Endothelial cell (in vitro differentiated cells): ENCODE measurements around the gene ADAT2. TPM values are rescaled to one million over a fixed set of nuclear protein-coding genes. Genes with fewer than 3 reads are reported as not detected.

Source experiments
- DNase-seq: peaks from one replicate; pipeline ENCODE4 v3.0.0; 2021; ENCODE audit warnings: low spot score
- H3K27ac Mint-ChIP-seq: one replicate; pipeline ENCODE4 v1.8.0; 2021; ENCODE audit warnings: mixed read lengths, inconsistent platforms; ENCODE audit not compliant: unreplicated experiment
- H3K27me3 Mint-ChIP-seq: one replicate; pipeline ENCODE4 v1.8.0; 2021; ENCODE audit warnings: mild to moderate bottlenecking, moderate library complexity, mixed read lengths, inconsistent platforms; ENCODE audit not compliant: unreplicated experiment
- H3K36me3 Mint-ChIP-seq: one replicate; pipeline ENCODE4 v1.8.0; 2021; ENCODE audit warnings: mild to moderate bottlenecking, low read depth, mixed read lengths, inconsistent platforms; ENCODE audit not compliant: unreplicated experiment
- H3K4me1 Mint-ChIP-seq: one replicate; pipeline ENCODE4 v1.8.0; 2021; ENCODE audit warnings: mild to moderate bottlenecking, mixed read lengths, inconsistent platforms; ENCODE audit not compliant: unreplicated experiment
- H3K4me3 Mint-ChIP-seq: one replicate; pipeline ENCODE4 v1.8.0; 2021; ENCODE audit warnings: mild to moderate bottlenecking, mixed read lengths, inconsistent platforms; ENCODE audit not compliant: unreplicated experiment
- H3K9me3 Mint-ChIP-seq: one replicate; pipeline ENCODE4 v1.8.0; 2021; ENCODE audit warnings: mixed read lengths, inconsistent platforms; ENCODE audit not compliant: unreplicated experiment
- CTCF ChIP-seq: fragments of 200-600 bp; sonication (generic); IDR thresholded peaks from one replicate; pipeline ENCODE4 v1.5.0; 2021; ENCODE audit warnings: antibody characterized with exemption; ENCODE audit not compliant: unreplicated experiment
- total RNA-seq: library from RNA; stranded (reverse); fragmentation: NEBNext Ultra II Directional; extraction: Animal tissue kit (Norgen Biotek cat#: 25700); gene quantifications from one replicate; pipeline ENCODE4 v1.2.1, GENCODE V29; 2021; ENCODE audit not compliant: unreplicated experiment

ADAT2 gene
- total RNA-seq, 1 donor from 2014 or later, result 10.0 TPM

GRCh38 chr6:143441680-143442545 lies 8.6 kb downstream of the ADAT2 start:
- DNase-seq, result no peak
- H3K4me3 Mint-ChIP-seq, result no peak overlapping the region
- no peaks in the 10 kb centered on the region for H3K27me3 Mint-ChIP-seq
- no peaks in the 10 kb centered on the region for H3K9me3 Mint-ChIP-seq
- no peak overlapping the region for H3K27ac Mint-ChIP-seq
- TF ChIP-seq CTCF, result no peak
- no peaks in the 10 kb centered on the region for H3K4me1 Mint-ChIP-seq
- no peaks in the 10 kb centered on the region for H3K36me3 Mint-ChIP-seq

- no peaks in the 10 kb centered on the region for H3K9me3 Mint-ChIP-seq
- no peak for TF ChIP-seq CTCF
- H3K27ac Mint-ChIP-seq, result no peak overlapping the region
- no peak overlapping the region for H3K4me3 Mint-ChIP-seq
- no peaks in the 10 kb centered on the region for H3K4me1 Mint-ChIP-seq
- H3K36me3 Mint-ChIP-seq, result no peaks in the 10 kb centered on the region
- no peak for DNase-seq
- no peaks in the 10 kb centered on the region for H3K27me3 Mint-ChIP-seq
Observed at GRCh38 chr6:143441010-143441409, 9.5 kb downstream of the ADAT2 start.

- H3K9me3 Mint-ChIP-seq, result no peaks in the 10 kb centered on the region
- no peak overlapping the region for H3K4me3 Mint-ChIP-seq
- no peak for TF ChIP-seq CTCF
- H3K4me1 Mint-ChIP-seq, result no peaks in the 10 kb centered on the region
- H3K27me3 Mint-ChIP-seq, result no peaks in the 10 kb centered on the region
- H3K36me3 Mint-ChIP-seq, result no peaks in the 10 kb centered on the region
- no peak overlapping the region for H3K27ac Mint-ChIP-seq
- no peak for DNase-seq
Observed at GRCh38 chr6:143432588-143432987, 17.9 kb downstream of the ADAT2 start.

GRCh38 chr6:143431226-143431625 lies 19.3 kb downstream of the ADAT2 start:
- no peaks in the 10 kb centered on the region for H3K36me3 Mint-ChIP-seq
- no peaks in the 10 kb centered on the region for H3K4me1 Mint-ChIP-seq
- no peak overlapping the region for H3K27ac Mint-ChIP-seq
- H3K9me3 Mint-ChIP-seq, result no peaks in the 10 kb centered on the region
- no peak overlapping the region for H3K4me3 Mint-ChIP-seq
- TF ChIP-seq CTCF, result no peak
- no peak for DNase-seq
- no peaks in the 10 kb centered on the region for H3K27me3 Mint-ChIP-seq

GRCh38 chr6:143429970-143430369 lies 20.5 kb downstream of the ADAT2 start:
- Mint-ChIP-seq H3K36me3 (no peaks in the 10 kb centered on the region), H3K9me3 (no peaks in the 10 kb centered on the region), H3K27me3 (no peaks in the 10 kb centered on the region), H3K4me1 (no peaks in the 10 kb centered on the region), H3K4me3 (no peak overlapping the region), H3K27ac (no peak overlapping the region)
- DNase-seq, result no peak
- no peak for TF ChIP-seq CTCF
